ENCODE data around the gene NTNG1. TPM values are rescaled to one million over a fixed set of nuclear protein-coding genes. Genes with fewer than 3 reads are reported as not detected.

Gene NTNG1
- total RNA-seq, 1 donor: 20.9 TPM

- TF ChIP-seq, protein P1, sequence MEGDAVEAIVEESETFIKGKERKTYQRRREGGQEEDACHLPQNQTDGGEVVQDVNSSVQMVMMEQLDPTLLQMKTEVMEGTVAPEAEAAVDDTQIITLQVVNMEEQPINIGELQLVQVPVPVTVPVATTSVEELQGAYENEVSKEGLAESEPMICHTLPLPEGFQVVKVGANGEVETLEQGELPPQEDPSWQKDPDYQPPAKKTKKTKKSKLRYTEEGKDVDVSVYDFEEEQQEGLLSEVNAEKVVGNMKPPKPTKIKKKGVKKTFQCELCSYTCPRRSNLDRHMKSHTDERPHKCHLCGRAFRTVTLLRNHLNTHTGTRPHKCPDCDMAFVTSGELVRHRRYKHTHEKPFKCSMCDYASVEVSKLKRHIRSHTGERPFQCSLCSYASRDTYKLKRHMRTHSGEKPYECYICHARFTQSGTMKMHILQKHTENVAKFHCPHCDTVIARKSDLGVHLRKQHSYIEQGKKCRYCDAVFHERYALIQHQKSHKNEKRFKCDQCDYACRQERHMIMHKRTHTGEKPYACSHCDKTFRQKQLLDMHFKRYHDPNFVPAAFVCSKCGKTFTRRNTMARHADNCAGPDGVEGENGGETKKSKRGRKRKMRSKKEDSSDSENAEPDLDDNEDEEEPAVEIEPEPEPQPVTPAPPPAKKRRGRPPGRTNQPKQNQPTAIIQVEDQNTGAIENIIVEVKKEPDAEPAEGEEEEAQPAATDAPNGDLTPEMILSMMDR (IDR thresholded peaks at IDR 0.05; ENCODE audit: insufficient read depth, low read length): no peak
- no peak overlapping the region for H3K4me3 ChIP-seq (ENCODE audit: low read depth, low read length)
- no peak for DNase-seq (ENCODE audit: low read depth)
Measured at GRCh38 chr1:107263291-107263915, 122.6 kb downstream of the NTNG1 start.

DNA sequence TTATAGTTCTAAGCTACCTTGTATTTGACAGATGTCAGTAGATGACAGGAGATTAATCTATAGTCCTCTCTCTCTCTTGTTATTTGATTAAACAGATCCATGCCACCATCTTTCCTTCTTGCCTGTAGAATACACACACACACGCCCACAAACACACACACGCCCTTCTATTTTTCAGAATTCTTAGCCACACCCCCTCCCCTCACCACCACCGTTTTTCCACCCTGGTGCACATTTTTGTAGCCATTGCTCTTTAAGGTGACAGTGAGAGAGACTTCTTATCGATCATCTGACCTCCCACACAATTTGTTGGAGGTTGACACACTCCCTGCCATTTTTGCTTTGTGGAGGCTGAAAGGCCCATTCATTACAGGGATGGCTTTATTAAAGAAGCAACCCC lies 123.2 kb downstream of the NTNG1 start:
- DNase-seq (ENCODE audit: low read depth): no peak

GRCh38 chr1:107264561-107264960 lies 123.7 kb downstream of the NTNG1 start:
- DNase-seq (ENCODE audit: low read depth): no peak
- H3K4me3 ChIP-seq (ENCODE audit: low read depth, low read length): no peak overlapping the region
- TF ChIP-seq, protein P1 (IDR thresholded peaks at IDR 0.05; ENCODE audit: insufficient read depth, low read length): no peak

More for the DNA sequence above, 123.2 kb downstream of the NTNG1 start:
- TF ChIP-seq, protein P1 (IDR thresholded peaks at IDR 0.05; ENCODE audit: insufficient read depth, low read length): no peak
- H3K4me3 ChIP-seq (ENCODE audit: low read depth, low read length): no peak overlapping the region

GRCh38 chr1:107267489-107267888 lies 126.7 kb downstream of the NTNG1 start:
- no peak for DNase-seq (ENCODE audit: low read depth)
- H3K4me3 ChIP-seq (ENCODE audit: low read depth, low read length): no peak overlapping the region
- TF ChIP-seq, protein P1 (IDR thresholded peaks at IDR 0.05; ENCODE audit: insufficient read depth, low read length): no peak

DNA sequence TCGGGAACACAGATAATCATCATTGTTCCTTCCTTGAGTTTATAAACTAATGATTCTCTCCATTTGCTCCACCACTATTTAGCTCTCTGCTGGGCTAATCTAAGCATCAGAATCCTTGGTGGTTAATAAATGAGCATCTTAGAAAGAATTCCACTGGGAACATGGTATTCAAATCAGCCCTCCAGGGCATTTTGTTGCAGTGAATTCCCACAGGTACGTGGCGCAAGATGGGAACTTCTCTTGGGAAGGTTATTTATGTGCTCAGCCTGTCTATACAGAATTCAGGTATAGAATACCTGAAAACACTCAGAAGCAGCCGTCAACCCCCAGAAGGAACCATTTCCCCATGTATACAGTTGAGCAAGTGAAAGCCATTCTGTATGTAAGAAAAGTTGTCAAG lies 131.5 kb downstream of the NTNG1 start:
- no peak for DNase-seq (ENCODE audit: low read depth)
- H3K4me3 ChIP-seq (ENCODE audit: low read depth, low read length): no peak overlapping the region
- TF ChIP-seq, protein P1 (IDR thresholded peaks at IDR 0.05; ENCODE audit: insufficient read depth, low read length): no peak

GRCh38 chr1:107273515-107273914 lies 132.7 kb downstream of the NTNG1 start:
- DNase-seq (ENCODE audit: low read depth): no peak

More at GRCh38 chr1:107273515-107273914, 132.7 kb downstream of the NTNG1 start:
- TF ChIP-seq, protein P1 (IDR thresholded peaks at IDR 0.05; ENCODE audit: insufficient read depth, low read length): no peak
- H3K4me3 ChIP-seq (ENCODE audit: low read depth, low read length): no peak overlapping the region

Data from fibroblast of the aortic adventitia (primary cell).